SK-N-SH (cell line): Measurements from ENCODE around the gene TMOD3. TPM values are rescaled to one million over a fixed set of nuclear protein-coding genes. Genes with fewer than 3 reads are reported as not detected.

ENCODE experiments used
- CTCF ChIA-PET: fragments of 300-600, 350-600 bp; formaldehyde crosslinking; extraction: SDS; loops from one replicate; lab custom pipeline; 2021; lab: Yijun Ruan, JAX
- POLR2A ChIA-PET: fragments of 350-600 bp; sonication (Branson Sonifier 250); formaldehyde crosslinking; extraction: SDS; loops from one replicate; lab custom pipeline; 2020; ENCODE audit warnings: antibody characterized with exemption, inconsistent platforms; lab: Yijun Ruan, JAX
- DNase-seq: peaks from one replicate; pipeline ENCODE4 v3.0.0; 2012
- H2AFZ ChIP-seq: fragments of 200-600 bp; sonication (generic); 2 replicates; pipeline ENCODE4 v1.8.1; 2016; ENCODE audit warnings: antibody characterized with exemption, mild to moderate bottlenecking, low read depth
- H3F3A ChIP-seq: fragments of 200-600 bp; sonication (generic); replicated peaks from 2 replicates; pipeline ENCODE3; 2016; ENCODE audit warnings: antibody characterized with exemption, mild to moderate bottlenecking; ENCODE audit not compliant: insufficient read depth
- H3K27ac ChIP-seq, 2 experiments: fragments of 200-500 bp in 1 of 2; fragments of 200-600 bp in 1 of 2; sonication (Bioruptor generic) in 1 of 2; sonication (generic), shearing (Covaris generic) in 1 of 2; 2 replicates each; pipeline versions ENCODE4 v1.5.1 to v1.6.1; 2014 to 2016; ENCODE audit warnings: low read depth in 2 of 2, inconsistent platforms in 1 of 2, low read length in 1 of 2, mild to moderate bottlenecking in 1 of 2, mixed read lengths in 1 of 2
- H3K27me3 ChIP-seq: fragments of 200-600 bp; sonication (generic), shearing (Covaris generic); 2 replicates; pipeline ENCODE4 v1.6.1; 2016; ENCODE audit warnings: mixed run types; ENCODE audit not compliant: insufficient read depth
- H3K36me3 ChIP-seq, 2 experiments: fragments of 200-500 bp in 1 of 2; fragments of 200-600 bp in 1 of 2; sonication (Bioruptor generic) in 1 of 2; sonication (generic) in 1 of 2; replicated peaks in 1 of 2; 2 replicates each; pipeline versions ENCODE3 to v1.5.1; 2014 to 2016; ENCODE audit warnings: low read length in 1 of 2, mild to moderate bottlenecking in 1 of 2; ENCODE audit not compliant: insufficient read depth in 2 of 2, control insufficient read depth in 1 of 2
- H3K4me1 ChIP-seq, 2 experiments: fragments of 200-500 bp in 1 of 2; fragments of 200-600 bp in 1 of 2; sonication (Bioruptor generic) in 1 of 2; sonication (generic), shearing (Covaris generic) in 1 of 2; 2 replicates each; pipeline versions ENCODE4 v1.5.1 to v1.6.1; 2014 to 2016; ENCODE audit warnings: low read depth in 1 of 2, low read length in 1 of 2, mixed run types in 1 of 2; ENCODE audit not compliant: insufficient read depth in 2 of 2, control insufficient read depth in 1 of 2
- H3K4me2 ChIP-seq: fragments of 200-600 bp; sonication (generic), shearing (Covaris generic); 2 replicates; pipeline ENCODE4 v1.6.1; 2017; ENCODE audit warnings: mixed run types
- H3K4me3 ChIP-seq, 2 experiments: fragments of 200-500 bp in 1 of 2; fragments of 200-600 bp in 1 of 2; sonication (Bioruptor generic) in 1 of 2; sonication (generic), shearing (Covaris generic) in 1 of 2; 2 replicates each; pipeline versions ENCODE4 v1.5.1 to v1.8.1; 2014 to 2016; ENCODE audit warnings: low read depth in 2 of 2, inconsistent platforms in 1 of 2, low read length in 1 of 2, mild to moderate bottlenecking in 1 of 2, mixed read lengths in 1 of 2, moderate library complexity in 1 of 2
- H3K79me2 ChIP-seq: fragments of 200-600 bp; sonication (generic); 2 replicates; pipeline ENCODE4 v1.8.1; 2017; ENCODE audit warnings: mild to moderate bottlenecking; ENCODE audit not compliant: insufficient read depth
- H3K9ac ChIP-seq: fragments of 200-600 bp; sonication (generic); 2 replicates; pipeline ENCODE4 v1.6.1; 2017; ENCODE audit warnings: mixed run types
- H3K9me2 ChIP-seq: fragments of 200-600 bp; sonication (generic); 2 replicates; pipeline ENCODE4 v1.6.1; 2017; ENCODE audit warnings: mixed run types
- H3K9me3 ChIP-seq: fragments of 200-600 bp; sonication (generic); 2 replicates; pipeline ENCODE4 v1.6.1; 2017; ENCODE audit warnings: mixed run types, mild to moderate bottlenecking, moderate library complexity
- H4K20me1 ChIP-seq: fragments of 200-600 bp; sonication (generic); 2 replicates; pipeline ENCODE4 v1.6.1; 2017; ENCODE audit warnings: mild to moderate bottlenecking, mixed run types; ENCODE audit not compliant: insufficient read depth
- EP300 ChIP-seq, 2 experiments: IDR thresholded peaks; 2 replicates each; pipeline versions ENCODE4 v1.4.0 to v1.6.1; 2012; ENCODE audit warnings: borderline replicate concordance in 1 of 2, low read depth in 1 of 2, low read length in 1 of 2
- FOSL2 ChIP-seq: IDR thresholded peaks from 2 replicates; pipeline ENCODE4 v1.4.0; 2012; ENCODE audit warnings: low read depth, mild to moderate bottlenecking, moderate library complexity, borderline replicate concordance
- FOXJ3 ChIP-seq: sonication (generic); formaldehyde crosslinking; IDR thresholded peaks from 2 replicates; pipeline ENCODE4 v1.5.1; 2020; ENCODE audit warnings: mild to moderate bottlenecking, missing genetic modification reagents
- GABPA ChIP-seq: IDR thresholded peaks from 2 replicates; pipeline ENCODE4 v1.4.0; 2012; ENCODE audit warnings: low read depth, mild to moderate bottlenecking
- NFIC ChIP-seq: IDR thresholded peaks from 2 replicates; pipeline ENCODE4 v1.4.0; 2012; ENCODE audit warnings: borderline replicate concordance
- NRF1 ChIP-seq: IDR thresholded peaks from 2 replicates; pipeline ENCODE4 v1.6.1; 2012; ENCODE audit warnings: low read depth, mild to moderate bottlenecking, low read length
- PBX3 ChIP-seq: IDR thresholded peaks from 2 replicates; pipeline ENCODE4; 2012
- POLR2AphosphoS5 ChIP-seq: IDR thresholded peaks from 2 replicates; pipeline ENCODE4 v1.6.1; 2012; ENCODE audit warnings: low read depth, low read length
- RAD21 ChIP-seq: IDR thresholded peaks from 2 replicates; pipeline ENCODE4 v1.6.1; 2012; ENCODE audit warnings: mild to moderate bottlenecking, low read length
- RFX5 ChIP-seq: IDR thresholded peaks from 2 replicates; pipeline ENCODE4 v1.6.1; 2012; ENCODE audit warnings: mild to moderate bottlenecking, improper control_type of control experiment, low read length
- TAF1 ChIP-seq: IDR thresholded peaks from 2 replicates; pipeline ENCODE4 v1.6.1; 2012; ENCODE audit warnings: low read depth, mild to moderate bottlenecking, low read length, moderate library complexity, borderline replicate concordance
- TCF12 ChIP-seq: IDR thresholded peaks from 2 replicates; pipeline ENCODE4 v1.4.0; 2012
- USF2 ChIP-seq: fragments of 150-350 bp; IDR thresholded peaks from 2 replicates; pipeline ENCODE4 v1.6.1; 2017; ENCODE audit warnings: antibody characterized with exemption, low read length, low read depth, borderline replicate concordance
- YY1 ChIP-seq: IDR thresholded peaks from 2 replicates; pipeline ENCODE4 v1.4.0; 2012; ENCODE audit warnings: low read depth, mild to moderate bottlenecking
- WGBS: methylation state at CpG from one replicate; pipeline ENCODE4 v1.1.6; 2017; ENCODE audit warnings: low lambda C conversion rate; 5-methylcytosine and 5-hydroxymethylcytosine counted together
- polyA plus RNA-seq, 3 experiments: library from polyadenylated mRNA; depleted of rRNA; stranded (reverse); fragments of >200 nt; gene quantifications; 2 replicates each; pipeline ENCODE4 v1.2.3, GENCODE V29; 2012

Gene TMOD3
- polyA plus RNA-seq, 1 of the 3 experiments (the other 2 are of a cell fraction): 6.0 TPM

GRCh38 chr15:51883271-51883837 lies 53.9 kb downstream of the TMOD3 start:
- Histone ChIP-seq H3K4me2 (no peak overlapping the region), H3K79me2 (peaks cover 60% of the 10 kb centered on the region), H2AFZ (no peak overlapping the region), H3K27me3 (no peaks in the 10 kb centered on the region), H3K4me1 (peaks cover 9 to 49% of the 10 kb centered on the region in 2 experiments; a peak in 2 of 4 replicates)
- ChIA-PET CTCF (interaction anchor here (0.7 to 2.0 kb wide), 5 partner anchors 19 to 345 kb away, joined by 3 to 5 read pairs (median 3); no protein-coding TSS in a partner anchor), POLR2A (no interaction called here)
- TF ChIP-seq PBX3 (0 out of 2 replicates have a peak, but pooled peaks have one; percentile 21), TAF1 (no peak), TCF12 (peak; percentile 23)
- TF ChIP-seq, all 33 proteins: peak for 2
- Histone ChIP-seq H3K27ac (no peak overlapping the region), H3F3A (peaks cover 40% of the 10 kb centered on the region), H3K9ac (no peak overlapping the region), H3K36me3 (peaks cover 11 to 18% of the 10 kb centered on the region in 2 experiments), H4K20me1 (peaks cover 17% of the 10 kb centered on the region; the same call in 1 of the 2 replicates), H3K9me2 (no peaks in the 10 kb centered on the region), H3K4me3 (no peak overlapping the region), H3K9me3 (no peaks in the 10 kb centered on the region)
- DNase-seq: no peak
- WGBS: 85% methylated on average over 2 of the region's 2 CpGs

- CTCF ChIA-PET: interaction anchor here (1.3 to 1.6 kb wide), 3 partner anchors 18 to 344 kb away, joined by 3 to 4 read pairs (median 3); no protein-coding TSS in a partner anchor
- no peaks in the 10 kb centered on the region for H3K9me2 ChIP-seq
- TF ChIP-seq EP300 (IDR thresholded peaks at IDR 0.05; ENCODE audit: borderline replicate concordance in 1 of 2, low read depth in 1 of 2, low read length in 1 of 2): no peak
- TF ChIP-seq, all 33 proteins: peak for 0
- Histone ChIP-seq H2AFZ (no peak overlapping the region), H3K79me2 (peaks cover 56% of the 10 kb centered on the region), H3K27ac (no peak overlapping the region), H3K4me3 (no peak overlapping the region), H3K36me3 (peaks cover 13 to 20% of the 10 kb centered on the region in 2 experiments), H3K9me3 (no peaks in the 10 kb centered on the region), H3F3A (peaks cover 33% of the 10 kb centered on the region), H3K27me3 (no peaks in the 10 kb centered on the region), H4K20me1 (peaks cover 16% of the 10 kb centered on the region; the same call in 1 of the 2 replicates), H3K9ac (no peak overlapping the region), H3K4me2 (no peak overlapping the region), H3K4me1 (peaks cover 7 to 42% of the 10 kb centered on the region in 2 experiments; a peak in 2 of 4 replicates)
- no peak for DNase-seq
- POLR2A ChIA-PET: no interaction called here
- 93% methylated on average over 1 of the region's 1 CpG for WGBS
Observed at GRCh38 chr15:51884041-51884440, 54.6 kb downstream of the TMOD3 start.

- peaks cover 62% of the 10 kb centered on the region for H3K79me2 ChIP-seq
- H2AFZ ChIP-seq: no peak overlapping the region
- H3K9ac ChIP-seq: no peak overlapping the region
- H3K4me2 ChIP-seq: no peak overlapping the region
- DNase-seq: no peak
- H4K20me1 ChIP-seq: peaks cover 10% of the 10 kb centered on the region; the same call in 1 of the 2 replicates
- no peaks in the 10 kb centered on the region for H3K9me2 ChIP-seq
- peaks cover 27% of the 10 kb centered on the region for H3F3A ChIP-seq
- ChIA-PET CTCF (interaction anchor here (1.6 kb wide), 1 partner anchor 108 kb away, joined by 3 read pairs; no protein-coding TSS in a partner anchor), POLR2A (no interaction called here)
- no peak overlapping the region for H3K27ac ChIP-seq
- H3K4me3 ChIP-seq: no peak overlapping the region
- no peaks in the 10 kb centered on the region for H3K27me3 ChIP-seq
- H3K4me1 ChIP-seq: peaks cover 4 to 37% of the 10 kb centered on the region in 2 experiments; a peak in 2 of 4 replicates
- peaks cover 16 to 27% of the 10 kb centered on the region in 2 experiments for H3K36me3 ChIP-seq
- TF ChIP-seq FOSL2 (no peak), USF2 (no peak), NRF1 (no peak), RAD21 (no peak), TAF1 (no peak), GABPA (no peak), EP300 (IDR thresholded peaks at IDR 0.05; ENCODE audit: borderline replicate concordance in 1 of 2, low read depth in 1 of 2, low read length in 1 of 2) (no peak), RFX5 (no peak), NFIC (no peak), PBX3 (no peak), FOXJ3 (CRISPR knock-in tag) (no peak), TCF12 (no peak), POLR2AphosphoS5 (no peak), YY1 (no peak)
- no peaks in the 10 kb centered on the region for H3K9me3 ChIP-seq
Observed at GRCh38 chr15:51884517-51885236, 55.2 kb downstream of the TMOD3 start.
